C4-2B (cell line): ENCODE data around the gene OPRD1.
"Not testable (repeated sequence)": the region's sequence is repeated elsewhere in the genome, so short reads cannot be mapped to it uniquely, and the experiment has no call there.

Source experiments
- H3K27ac ChIP-seq: fragments of 450-650 bp; 2 replicates; pipeline ENCODE4 v1.5.1; 2017
- ZFX ChIP-seq: fragments of 450-650 bp; IDR thresholded peaks from 2 replicates; pipeline ENCODE4 v1.6.1; 2017
- TF ChIP-seq, protein P1 (sequence below): fragments of 450-650 bp; conservative IDR thresholded peaks from 2 replicates; pipeline ENCODE4 v1.5.1; 2017; ENCODE audit warnings: mild to moderate bottlenecking

Gene OPRD1

DNA sequence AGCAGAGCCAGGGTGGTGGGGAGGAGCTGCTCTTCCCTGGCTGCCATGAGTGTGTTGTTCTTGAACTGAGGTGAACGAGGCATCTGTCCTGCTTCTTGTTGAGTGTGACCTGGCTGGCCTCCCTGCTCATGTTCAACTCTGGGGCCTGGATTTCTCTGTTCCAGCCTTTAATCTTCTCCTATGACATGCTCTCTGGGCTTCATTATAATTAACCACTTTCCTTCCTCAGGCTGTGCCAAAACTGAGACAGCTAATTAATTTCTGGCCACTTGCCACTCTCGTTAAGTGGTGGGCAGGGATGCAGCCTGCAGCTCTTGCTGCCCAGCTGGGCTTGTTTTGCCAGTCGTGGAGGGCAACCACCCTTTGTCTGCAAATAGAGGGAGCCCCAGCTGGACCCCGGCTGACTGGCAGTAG lies 23.3 kb downstream of the OPRD1 start:
- H3K27ac ChIP-seq, result no peak overlapping the region
- TF ChIP-seq, protein P1, sequence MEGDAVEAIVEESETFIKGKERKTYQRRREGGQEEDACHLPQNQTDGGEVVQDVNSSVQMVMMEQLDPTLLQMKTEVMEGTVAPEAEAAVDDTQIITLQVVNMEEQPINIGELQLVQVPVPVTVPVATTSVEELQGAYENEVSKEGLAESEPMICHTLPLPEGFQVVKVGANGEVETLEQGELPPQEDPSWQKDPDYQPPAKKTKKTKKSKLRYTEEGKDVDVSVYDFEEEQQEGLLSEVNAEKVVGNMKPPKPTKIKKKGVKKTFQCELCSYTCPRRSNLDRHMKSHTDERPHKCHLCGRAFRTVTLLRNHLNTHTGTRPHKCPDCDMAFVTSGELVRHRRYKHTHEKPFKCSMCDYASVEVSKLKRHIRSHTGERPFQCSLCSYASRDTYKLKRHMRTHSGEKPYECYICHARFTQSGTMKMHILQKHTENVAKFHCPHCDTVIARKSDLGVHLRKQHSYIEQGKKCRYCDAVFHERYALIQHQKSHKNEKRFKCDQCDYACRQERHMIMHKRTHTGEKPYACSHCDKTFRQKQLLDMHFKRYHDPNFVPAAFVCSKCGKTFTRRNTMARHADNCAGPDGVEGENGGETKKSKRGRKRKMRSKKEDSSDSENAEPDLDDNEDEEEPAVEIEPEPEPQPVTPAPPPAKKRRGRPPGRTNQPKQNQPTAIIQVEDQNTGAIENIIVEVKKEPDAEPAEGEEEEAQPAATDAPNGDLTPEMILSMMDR, result no peak
- no peak for TF ChIP-seq ZFX

DNA sequence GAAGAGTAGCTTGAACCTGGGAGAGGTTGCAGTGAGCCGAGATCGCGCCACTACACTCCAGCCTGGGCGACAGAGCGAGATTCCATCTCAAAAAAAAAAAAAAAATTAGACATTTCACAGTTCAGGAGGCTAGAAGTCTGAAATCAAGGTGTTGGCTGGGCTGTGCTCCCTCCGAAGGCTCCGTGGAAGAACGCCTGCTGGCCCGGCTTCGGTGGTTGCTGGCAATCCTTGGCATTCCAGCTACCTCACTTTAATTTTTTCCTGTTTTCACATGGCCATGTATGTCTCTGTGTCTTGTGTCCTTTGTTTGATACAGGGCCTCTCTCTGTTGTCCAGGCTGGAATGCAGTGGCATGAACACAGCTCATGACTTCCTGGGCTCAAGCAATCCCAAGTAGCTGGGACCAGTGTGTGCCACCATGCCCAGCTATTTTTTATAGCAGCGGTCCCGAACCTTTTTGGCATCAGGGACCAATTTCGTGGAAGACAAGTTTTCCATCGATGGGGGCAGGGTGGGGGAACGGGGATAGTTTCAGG lies 24.5 kb downstream of the OPRD1 start:
- TF ChIP-seq ZFX, result no peak
- TF ChIP-seq, protein P1, result no peak
- H3K27ac ChIP-seq, result no peak overlapping the region

DNA sequence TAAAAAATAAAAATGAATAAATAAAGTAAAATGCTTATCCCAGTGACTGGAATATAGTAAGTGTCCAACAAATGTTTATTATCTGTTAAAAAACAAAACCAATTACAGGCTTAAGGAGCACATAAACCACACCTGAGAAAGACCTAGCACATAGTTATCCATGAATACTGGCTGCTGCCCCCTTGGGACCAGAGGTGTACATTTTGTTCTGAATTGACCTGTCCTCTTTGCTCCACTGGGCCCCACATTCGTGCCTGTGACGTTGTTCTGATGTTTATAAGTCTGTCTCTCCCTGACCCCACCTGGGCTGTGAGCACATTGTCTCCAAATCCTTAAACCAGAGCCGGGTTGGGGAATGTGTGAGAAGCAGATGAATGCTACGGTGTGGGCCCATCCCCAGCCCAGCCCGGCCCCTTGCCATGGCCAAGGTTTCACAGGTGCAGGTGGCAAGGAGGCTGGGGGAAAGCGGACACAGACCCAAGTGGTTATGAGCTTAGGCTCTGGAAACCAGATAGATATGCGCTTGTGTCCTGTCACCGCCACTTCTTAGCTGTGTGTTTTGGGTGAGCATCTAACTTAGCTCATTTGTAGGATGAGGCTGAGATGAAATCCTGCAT lies 29.1 kb downstream of the OPRD1 start:
- TF ChIP-seq, protein P1, result no peak
- no peak for TF ChIP-seq ZFX
- no peak overlapping the region for H3K27ac ChIP-seq

DNA sequence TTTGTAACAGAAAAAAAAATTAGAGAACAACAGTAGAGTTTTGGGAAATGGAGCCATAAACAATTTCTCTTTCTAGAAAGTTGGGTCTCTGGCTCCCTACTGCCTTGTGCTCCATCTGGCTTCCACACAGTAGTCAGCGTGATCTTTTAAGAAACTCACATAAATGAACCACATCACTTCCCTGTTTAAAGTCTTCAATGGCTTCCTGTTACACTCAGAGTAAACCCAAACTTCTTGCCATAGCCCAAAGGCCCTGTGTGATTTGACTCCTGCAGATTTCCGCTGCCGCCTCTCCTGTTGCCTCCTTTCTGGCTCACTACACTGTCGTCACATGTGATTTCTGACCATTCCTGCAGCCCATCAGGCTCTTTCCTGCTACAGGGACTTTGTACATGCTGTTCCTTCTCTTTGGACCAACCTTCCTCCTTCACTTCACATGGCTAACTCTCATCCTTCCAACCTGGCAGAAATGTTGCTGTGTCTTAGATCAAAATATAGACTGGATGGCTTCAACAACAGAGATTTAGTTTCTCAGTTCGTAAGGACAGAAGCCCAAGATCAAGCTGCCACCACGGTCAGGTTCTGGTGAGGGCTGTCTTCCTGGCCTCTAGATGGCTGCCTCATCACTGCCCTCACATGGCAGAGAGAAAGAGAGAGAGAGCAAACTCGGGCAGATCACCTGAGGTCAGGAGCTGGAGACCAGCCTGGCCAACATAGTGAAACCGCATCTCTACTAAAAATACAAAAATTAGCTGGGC lies 34.0 kb downstream of the OPRD1 start:
- no peak overlapping the region for H3K27ac ChIP-seq
- TF ChIP-seq ZFX, result no peak
- TF ChIP-seq, protein P1, result no peak; the same call in 1 of the 2 replicates

DNA sequence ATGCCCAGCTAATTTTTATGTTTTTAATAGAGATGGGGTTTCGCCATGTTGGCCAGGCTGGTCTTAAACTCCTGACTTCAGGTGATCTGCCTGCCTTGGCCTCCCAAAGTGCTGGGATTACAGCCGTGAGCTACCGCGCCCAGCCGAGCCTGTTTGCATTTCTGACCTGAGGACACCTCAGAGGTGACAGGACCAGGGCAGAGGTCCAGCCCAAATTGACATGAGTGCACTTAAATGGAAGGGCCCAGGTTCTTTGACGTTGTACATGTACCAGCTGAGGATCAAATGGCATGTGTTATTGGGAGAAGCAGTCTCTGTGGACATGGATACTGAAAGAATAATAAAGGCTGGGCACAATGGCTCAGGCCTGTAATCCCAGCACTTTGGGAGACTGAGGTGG lies 35.2 kb downstream of the OPRD1 start:
- H3K27ac ChIP-seq, result not testable (repeated sequence)

DNA sequence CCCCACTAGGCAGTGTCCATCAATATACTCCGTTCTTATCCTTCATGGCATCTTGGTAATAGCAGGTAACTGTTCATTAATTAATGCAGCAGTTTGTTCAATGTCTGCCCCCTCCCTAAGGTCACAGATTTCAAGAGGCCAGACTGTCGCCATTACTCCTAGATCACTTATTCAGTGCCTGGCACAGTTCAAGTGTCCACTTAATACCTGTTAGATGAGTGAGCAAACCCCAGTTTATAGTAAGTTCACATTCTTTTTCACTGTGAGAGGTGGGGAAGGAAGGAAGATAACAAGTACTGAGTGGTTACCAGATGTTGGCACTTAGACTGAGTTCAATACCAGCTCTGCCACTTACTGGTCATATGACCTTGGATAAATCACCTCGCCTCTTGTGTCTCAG lies 36.4 kb downstream of the OPRD1 start:
- H3K27ac ChIP-seq, result no peak overlapping the region
- TF ChIP-seq, protein P1, result no peak
- no peak for TF ChIP-seq ZFX

DNA sequence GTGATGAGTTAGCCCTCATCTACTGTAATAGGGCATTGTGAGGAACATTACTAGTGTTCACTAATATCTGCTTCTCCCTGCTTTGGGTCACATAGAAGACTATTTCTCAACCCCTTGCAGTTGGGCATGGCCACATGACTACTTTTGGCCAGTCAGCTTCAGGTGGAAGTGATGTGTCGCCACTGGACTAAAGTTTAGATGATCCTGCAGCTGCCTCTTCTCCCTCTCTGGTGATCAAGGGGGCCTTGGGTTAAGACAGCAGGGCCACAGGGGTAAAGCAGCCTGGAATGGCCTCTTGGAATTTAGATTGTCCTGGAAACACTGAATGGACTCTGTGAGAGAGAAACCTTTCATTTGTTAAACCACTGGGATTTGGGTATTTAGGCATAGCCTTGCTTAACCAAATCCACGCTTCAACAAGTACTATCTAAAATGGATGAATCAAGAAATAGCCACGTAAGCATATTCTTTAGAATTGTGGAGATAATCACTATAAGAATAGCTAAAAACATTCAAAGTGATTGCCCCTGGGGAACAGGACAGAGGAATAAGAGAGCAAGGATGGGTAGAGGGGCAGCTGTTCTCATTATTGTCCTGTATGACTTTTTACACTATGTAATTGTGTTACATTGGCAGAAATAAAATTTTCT lies 41.2 kb downstream of the OPRD1 start:
- no peak overlapping the region for H3K27ac ChIP-seq

DNA sequence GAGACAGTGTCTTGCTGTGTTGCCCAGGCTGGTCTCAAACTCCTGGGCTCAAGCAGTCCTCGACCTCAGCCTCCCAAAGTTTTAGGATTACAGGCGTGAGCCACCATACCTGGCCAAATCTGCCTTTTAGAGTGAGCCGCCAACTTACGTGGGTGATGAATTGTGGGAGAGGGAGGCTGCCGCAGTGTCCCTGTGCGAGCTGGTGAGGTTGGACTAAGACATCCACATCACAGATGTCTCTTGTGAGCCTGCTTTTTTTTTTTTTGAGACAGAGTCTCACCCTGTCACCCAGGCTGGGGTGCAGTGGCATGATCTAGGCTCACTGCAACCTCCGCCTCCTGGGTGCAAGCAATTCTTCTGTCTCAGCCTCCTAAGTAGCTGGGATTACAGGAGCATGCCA lies 42.4 kb downstream of the OPRD1 start:
- not testable (repeated sequence) for H3K27ac ChIP-seq

More for the DNA sequence above, 41.2 kb downstream of the OPRD1 start:
- TF ChIP-seq ZFX, result no peak
- TF ChIP-seq, protein P1, result no peak
